Measurements from ENCODE around the gene VEPH1.

VEPH1 gene

DNA sequence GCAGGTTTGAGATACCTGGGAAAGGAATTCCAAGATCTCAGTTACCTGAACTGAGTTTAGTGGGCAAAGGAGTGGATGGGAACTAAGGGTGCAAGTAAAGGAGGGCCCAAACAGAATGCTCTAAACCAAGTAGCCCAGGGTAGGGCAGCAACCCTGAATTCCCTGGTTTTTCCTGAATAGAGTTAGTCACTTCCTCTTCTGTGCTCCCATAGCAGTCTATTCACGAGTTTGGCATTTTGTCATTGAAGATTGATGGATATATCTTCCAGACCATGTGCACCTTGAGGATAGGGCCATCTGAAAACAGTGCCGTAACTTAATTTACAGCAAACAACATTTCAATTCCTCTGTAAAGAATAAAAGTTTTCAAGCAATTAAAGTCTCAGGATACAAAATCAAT lies 85.1 kb downstream of the VEPH1 start:
- in situ Hi-C loops (cut with HindIII; ENCODE audit: low sequenced_read_pairs) = no loop called here

DNA sequence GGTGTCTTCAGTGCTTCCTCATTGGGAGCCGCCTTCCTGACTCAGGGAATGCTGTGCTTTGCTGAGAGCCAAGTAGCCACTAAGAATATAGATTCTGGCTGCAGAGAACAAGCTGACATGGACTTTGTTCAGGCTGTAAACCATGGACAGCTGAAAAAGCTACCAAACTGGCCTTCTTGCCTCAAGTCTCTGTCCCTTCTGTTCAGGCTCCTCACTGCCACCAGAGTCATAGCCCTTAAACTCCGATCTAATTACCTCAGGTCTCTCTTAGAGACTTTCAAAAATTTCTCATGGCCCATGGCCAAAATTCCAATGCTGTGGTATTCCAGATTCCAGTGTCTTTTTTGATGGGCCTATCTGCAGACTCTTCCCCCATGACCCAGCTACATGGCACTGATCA lies 86.0 kb downstream of the VEPH1 start:
- in situ Hi-C loops (cut with HindIII; ENCODE audit: low sequenced_read_pairs) = no loop called here
- no peak overlapping the region for H3K4me3 ChIP-seq (ENCODE audit: low read depth, low read length)
- TF ChIP-seq, protein P1, sequence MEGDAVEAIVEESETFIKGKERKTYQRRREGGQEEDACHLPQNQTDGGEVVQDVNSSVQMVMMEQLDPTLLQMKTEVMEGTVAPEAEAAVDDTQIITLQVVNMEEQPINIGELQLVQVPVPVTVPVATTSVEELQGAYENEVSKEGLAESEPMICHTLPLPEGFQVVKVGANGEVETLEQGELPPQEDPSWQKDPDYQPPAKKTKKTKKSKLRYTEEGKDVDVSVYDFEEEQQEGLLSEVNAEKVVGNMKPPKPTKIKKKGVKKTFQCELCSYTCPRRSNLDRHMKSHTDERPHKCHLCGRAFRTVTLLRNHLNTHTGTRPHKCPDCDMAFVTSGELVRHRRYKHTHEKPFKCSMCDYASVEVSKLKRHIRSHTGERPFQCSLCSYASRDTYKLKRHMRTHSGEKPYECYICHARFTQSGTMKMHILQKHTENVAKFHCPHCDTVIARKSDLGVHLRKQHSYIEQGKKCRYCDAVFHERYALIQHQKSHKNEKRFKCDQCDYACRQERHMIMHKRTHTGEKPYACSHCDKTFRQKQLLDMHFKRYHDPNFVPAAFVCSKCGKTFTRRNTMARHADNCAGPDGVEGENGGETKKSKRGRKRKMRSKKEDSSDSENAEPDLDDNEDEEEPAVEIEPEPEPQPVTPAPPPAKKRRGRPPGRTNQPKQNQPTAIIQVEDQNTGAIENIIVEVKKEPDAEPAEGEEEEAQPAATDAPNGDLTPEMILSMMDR (IDR thresholded peaks at IDR 0.05; ENCODE audit: low read depth, low read length, missing control alignments) = no peak
- DNase-seq (ENCODE audit: low read depth) = no peak

More for the DNA sequence above, 85.1 kb downstream of the VEPH1 start:
- TF ChIP-seq, protein P1 (IDR thresholded peaks at IDR 0.05; ENCODE audit: low read depth, low read length, missing control alignments) = no peak
- H3K4me3 ChIP-seq (ENCODE audit: low read depth, low read length) = no peak overlapping the region
- DNase-seq (ENCODE audit: low read depth) = no peak

DNA sequence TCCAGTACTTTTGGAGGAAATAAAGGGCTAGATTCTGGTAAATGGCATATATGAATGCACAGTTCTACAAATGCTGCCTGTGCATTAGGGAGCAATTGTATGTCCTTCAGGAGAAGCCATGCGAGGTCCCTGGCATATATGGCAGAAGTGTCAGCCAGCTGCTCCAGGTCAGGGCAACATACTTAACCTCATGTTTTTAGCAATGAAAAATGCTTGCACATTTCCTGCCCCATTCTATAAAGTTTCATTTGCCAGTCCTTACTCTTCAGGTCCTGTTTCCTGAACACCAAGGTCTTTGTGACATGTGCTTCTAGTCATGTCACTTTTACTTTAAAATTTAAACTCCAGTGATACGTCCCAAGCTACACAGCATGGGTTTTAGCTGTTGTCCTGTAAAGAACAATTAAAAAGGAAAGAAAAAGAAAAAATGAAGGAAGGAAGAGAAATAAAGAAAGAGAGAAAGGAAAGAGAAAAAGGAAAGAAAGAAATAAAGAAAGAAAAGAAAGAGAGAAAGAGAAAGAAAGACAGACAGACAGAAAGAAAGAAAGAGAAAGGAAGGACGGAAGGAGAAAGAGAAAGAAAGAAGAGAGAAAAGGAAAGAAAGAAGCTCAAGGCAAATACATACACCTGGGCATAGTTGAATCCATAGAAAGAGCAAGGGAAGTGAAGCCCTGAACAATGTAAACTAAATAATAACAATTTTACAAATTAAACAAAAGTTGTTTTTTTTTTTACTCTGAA lies 86.7 kb downstream of the VEPH1 start:
- in situ Hi-C loops (cut with HindIII; ENCODE audit: low sequenced_read_pairs) = no loop called here
- TF ChIP-seq, protein P1 (IDR thresholded peaks at IDR 0.05; ENCODE audit: low read depth, low read length, missing control alignments) = no peak
- no peak for DNase-seq (ENCODE audit: low read depth)
- no peak overlapping the region for H3K4me3 ChIP-seq (ENCODE audit: low read depth, low read length)

DNA sequence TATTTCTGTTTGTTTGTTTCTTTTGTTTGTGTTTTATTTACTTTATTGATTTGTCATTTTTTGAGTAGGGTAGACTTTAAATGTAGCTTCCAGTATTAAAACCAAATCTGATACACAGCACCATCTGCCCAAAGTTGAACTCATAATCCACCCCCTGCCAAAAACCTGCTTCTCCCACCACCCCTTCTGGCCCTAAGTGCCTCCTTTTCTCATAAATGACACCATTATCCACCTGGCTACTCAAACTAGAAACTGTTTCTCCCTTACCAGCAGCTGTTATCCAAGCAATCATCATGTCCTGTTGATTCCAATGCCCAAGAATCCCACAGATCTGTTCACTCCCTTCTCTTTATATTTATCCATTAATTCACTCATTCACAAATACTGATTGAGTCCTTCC lies 88.4 kb downstream of the VEPH1 start:
- TF ChIP-seq, protein P1 (IDR thresholded peaks at IDR 0.05; ENCODE audit: low read depth, low read length, missing control alignments) = no peak
- in situ Hi-C loops (cut with HindIII; ENCODE audit: low sequenced_read_pairs) = no loop called here
- H3K4me3 ChIP-seq (ENCODE audit: low read depth, low read length) = no peak overlapping the region
- no peak for DNase-seq (ENCODE audit: low read depth)

DNA sequence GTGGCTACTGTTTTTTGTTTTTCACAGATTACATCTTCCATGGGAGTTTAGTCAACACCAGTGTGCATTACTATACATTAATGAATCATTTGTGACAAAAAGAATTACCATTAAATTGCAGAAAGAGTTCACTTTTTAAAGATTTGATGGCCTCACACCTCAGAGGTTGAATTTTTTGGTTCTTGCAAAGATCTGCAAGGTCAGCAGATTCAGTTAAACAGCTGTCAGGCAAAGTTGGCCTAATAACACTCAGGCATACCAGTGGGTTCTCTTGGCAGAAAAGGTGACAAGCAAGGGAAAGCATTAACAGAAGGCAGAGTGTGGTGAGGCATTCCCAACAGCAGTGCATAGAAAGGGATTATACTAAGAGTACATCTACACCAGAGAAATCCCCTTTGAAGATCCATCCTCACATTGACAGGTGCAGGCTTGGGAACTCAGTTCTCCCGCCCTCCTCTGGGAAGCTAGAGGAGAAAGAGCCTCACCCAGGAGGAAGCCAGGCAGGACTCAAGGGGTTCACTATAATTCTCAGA lies 90.8 kb downstream of the VEPH1 start:
- DNase-seq (ENCODE audit: low read depth) = no peak
- in situ Hi-C loops (cut with HindIII; ENCODE audit: low sequenced_read_pairs) = no loop called here
- TF ChIP-seq, protein P1 (IDR thresholded peaks at IDR 0.05; ENCODE audit: low read depth, low read length, missing control alignments) = no peak
- H3K4me3 ChIP-seq (ENCODE audit: low read depth, low read length) = no peak overlapping the region

DNA sequence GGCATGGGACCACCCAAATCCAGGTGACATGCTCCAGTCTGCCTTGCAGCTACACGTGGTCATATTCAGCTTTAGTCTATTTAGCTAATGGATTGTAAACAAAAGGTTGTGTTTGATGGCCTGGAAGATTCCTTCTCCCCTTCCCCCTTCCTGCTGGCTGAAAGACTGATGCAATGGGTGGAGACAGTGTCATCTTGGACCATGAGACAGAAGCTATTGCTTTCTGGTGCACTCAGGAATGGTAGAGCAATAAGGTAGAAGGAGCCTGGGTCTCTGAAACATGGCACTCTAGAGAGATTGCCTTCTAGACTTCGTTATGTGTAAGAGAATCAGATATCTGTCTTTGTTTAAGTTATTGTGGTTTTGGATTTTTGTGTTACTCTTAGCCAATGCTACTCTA lies 92.3 kb downstream of the VEPH1 start:
- TF ChIP-seq, protein P1 (IDR thresholded peaks at IDR 0.05; ENCODE audit: low read depth, low read length, missing control alignments) = no peak
- no peak overlapping the region for H3K4me3 ChIP-seq (ENCODE audit: low read depth, low read length)
- DNase-seq (ENCODE audit: low read depth) = no peak
- in situ Hi-C loops (cut with HindIII; ENCODE audit: low sequenced_read_pairs) = no loop called here
